HFF-Myc (cell line): Measurements from ENCODE around the gene CDK11A.
"Not testable (repeated sequence)": the region's sequence is repeated elsewhere in the genome, so short reads cannot be mapped to it uniquely, and the experiment has no call there.

Source experiments
- DNase-seq: peaks from one replicate; pipeline ENCODE4 v3.0.0-alpha.2; 2011; ENCODE audit warnings: low read depth; ENCODE audit errors: extremely low read depth
- H3K4me3 ChIP-seq: replicated peaks from 2 replicates; pipeline ENCODE4 v1.5.1; 2011; ENCODE audit warnings: low read depth, mild to moderate bottlenecking, control low read depth, low read length
- TF ChIP-seq, protein P1 (sequence below): IDR thresholded peaks from 2 replicates; pipeline ENCODE4 v1.5.1; 2012; ENCODE audit warnings: mild to moderate bottlenecking, low read depth, low read length, control low read depth; ENCODE audit errors: missing control alignments

The CDK11A gene

DNA sequence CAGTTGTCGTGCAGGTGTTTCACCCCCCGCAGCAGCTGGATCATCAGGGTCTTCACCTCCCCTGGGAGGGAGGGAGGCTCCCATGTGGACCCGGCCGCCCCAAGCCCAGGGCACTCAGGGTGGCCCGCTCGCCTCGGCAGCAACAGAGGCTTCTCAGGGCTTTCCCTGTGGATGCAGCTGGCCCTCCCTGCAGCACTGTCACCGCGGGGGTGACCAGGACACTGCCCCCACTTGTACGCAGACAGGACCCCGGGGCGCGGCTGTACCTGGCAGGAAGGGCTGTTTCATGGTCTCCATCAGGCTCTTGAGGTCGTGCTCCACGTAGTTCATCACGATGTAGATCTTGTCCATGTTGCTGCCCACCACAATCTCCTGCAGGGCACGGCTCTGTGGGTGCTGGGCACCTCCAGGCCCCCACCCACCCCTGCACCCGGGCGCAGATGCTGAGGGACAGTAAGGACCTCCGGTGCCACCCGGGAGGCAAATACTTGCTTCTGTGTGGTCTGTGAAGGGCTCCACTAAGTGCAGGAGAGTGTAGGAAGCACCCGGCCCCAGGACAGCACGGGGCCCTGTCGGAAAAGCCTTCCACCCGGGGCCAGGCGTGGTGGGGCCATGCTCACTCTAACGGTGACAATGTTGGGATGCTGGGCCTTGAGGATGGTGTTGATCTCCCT is 19.7 kb downstream of the CDK11A start:
- H3K4me3 ChIP-seq, DNase-seq: not testable (repeated sequence)

DNA sequence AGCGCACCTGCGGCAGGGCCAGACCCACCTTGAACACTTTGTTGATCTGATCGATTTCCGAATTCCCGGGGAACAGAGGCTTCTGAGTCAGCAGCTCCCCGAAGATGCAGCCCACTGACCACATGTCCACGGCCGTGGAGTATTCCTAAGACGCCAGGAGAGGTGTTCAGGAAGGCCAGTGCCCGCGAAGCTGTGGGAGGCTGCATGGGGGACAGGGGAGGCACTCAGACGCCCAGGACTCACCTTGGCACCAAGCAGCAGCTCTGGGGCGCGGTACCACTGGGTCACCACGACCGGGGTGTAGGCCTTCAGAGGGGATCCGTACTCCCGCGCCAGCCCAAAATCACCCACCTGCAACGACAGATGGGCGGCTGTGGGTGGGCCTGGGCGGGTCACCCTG is 20.4 kb downstream of the CDK11A start:
- H3K4me3 ChIP-seq: no peak overlapping the region
- TF ChIP-seq, protein P1, sequence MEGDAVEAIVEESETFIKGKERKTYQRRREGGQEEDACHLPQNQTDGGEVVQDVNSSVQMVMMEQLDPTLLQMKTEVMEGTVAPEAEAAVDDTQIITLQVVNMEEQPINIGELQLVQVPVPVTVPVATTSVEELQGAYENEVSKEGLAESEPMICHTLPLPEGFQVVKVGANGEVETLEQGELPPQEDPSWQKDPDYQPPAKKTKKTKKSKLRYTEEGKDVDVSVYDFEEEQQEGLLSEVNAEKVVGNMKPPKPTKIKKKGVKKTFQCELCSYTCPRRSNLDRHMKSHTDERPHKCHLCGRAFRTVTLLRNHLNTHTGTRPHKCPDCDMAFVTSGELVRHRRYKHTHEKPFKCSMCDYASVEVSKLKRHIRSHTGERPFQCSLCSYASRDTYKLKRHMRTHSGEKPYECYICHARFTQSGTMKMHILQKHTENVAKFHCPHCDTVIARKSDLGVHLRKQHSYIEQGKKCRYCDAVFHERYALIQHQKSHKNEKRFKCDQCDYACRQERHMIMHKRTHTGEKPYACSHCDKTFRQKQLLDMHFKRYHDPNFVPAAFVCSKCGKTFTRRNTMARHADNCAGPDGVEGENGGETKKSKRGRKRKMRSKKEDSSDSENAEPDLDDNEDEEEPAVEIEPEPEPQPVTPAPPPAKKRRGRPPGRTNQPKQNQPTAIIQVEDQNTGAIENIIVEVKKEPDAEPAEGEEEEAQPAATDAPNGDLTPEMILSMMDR: no peak
- no peak for DNase-seq

DNA sequence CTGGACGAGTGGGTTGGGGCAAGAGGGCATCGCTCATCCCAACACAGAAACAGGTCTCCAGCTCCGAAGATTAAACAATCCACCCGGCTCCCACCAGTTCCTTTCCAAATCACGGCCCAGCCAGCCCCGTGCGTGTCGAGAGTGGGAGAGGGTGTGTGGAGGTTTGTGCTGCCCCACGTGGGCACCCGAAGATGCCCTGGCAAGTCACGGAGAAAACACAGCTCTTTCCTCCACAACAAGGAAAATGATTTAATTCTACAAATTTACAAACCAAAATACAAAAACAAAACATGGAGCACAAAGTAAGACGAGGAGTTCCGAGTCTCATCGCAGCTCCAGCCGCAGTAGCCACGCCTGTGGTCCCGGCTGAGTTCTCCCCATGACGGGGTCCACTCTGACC is 21.7 kb downstream of the CDK11A start:
- not testable (repeated sequence) for DNase-seq, H3K4me3 ChIP-seq

DNA sequence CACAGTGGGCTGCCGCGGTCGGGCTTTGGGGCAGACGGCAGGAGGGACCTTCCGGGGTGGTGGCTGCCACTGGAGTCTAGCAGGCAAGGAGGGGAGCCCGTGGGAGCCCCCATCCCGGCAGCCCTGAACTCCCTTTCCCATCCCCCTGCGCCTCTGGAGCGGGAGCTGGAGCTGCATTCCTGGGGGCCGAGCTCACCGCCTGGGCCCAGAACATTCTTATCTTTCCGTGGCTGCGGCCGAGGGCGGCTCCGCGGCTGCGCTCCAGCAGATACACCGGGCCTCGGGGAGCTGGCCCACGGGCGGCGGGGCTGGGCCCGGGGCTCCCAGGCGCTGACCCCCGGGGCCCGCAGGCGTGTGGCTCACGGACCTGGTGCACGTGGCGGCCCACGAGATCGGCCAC is 23.6 kb downstream of the CDK11A start:
- not testable (repeated sequence) for H3K4me3 ChIP-seq, DNase-seq

DNA sequence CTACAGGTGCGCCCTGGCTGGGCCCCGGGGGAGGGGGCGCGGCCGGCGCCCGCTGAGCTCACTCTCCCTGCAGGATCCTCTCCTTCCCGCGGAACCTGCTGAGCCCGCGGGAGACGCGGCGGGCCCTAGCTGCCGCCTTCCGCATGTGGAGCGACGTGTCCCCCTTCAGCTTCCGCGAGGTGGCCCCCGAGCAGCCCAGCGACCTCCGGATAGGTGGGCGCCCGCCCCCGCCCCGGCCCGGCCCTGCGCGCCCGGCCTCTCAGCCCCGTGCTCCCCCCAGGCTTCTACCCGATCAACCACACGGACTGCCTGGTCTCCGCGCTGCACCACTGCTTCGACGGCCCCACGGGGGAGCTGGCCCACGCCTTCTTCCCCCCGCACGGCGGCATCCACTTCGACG is 24.1 kb downstream of the CDK11A start:
- H3K4me3 ChIP-seq, DNase-seq: not testable (repeated sequence)

DNA sequence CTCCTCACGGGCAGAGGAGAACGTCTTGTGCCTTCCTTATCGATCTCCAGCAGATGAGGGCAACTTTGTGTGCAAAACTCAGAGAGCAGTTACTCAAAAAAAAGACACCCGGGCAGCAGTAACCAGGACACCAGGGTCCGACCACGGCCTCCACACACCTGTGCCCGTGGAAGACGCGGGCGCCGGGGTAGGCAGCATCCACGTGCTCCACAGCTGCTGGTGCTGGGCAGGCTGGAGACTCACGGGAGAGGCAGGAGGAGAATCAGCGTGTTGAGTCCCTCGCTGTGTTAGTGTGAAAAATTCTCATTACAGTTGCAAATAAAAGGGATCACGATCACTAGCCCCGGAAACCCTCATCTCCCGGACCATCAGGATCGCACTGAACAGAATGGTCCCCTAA is 25.1 kb downstream of the CDK11A start:
- H3K4me3 ChIP-seq, DNase-seq: not testable (repeated sequence)

DNA sequence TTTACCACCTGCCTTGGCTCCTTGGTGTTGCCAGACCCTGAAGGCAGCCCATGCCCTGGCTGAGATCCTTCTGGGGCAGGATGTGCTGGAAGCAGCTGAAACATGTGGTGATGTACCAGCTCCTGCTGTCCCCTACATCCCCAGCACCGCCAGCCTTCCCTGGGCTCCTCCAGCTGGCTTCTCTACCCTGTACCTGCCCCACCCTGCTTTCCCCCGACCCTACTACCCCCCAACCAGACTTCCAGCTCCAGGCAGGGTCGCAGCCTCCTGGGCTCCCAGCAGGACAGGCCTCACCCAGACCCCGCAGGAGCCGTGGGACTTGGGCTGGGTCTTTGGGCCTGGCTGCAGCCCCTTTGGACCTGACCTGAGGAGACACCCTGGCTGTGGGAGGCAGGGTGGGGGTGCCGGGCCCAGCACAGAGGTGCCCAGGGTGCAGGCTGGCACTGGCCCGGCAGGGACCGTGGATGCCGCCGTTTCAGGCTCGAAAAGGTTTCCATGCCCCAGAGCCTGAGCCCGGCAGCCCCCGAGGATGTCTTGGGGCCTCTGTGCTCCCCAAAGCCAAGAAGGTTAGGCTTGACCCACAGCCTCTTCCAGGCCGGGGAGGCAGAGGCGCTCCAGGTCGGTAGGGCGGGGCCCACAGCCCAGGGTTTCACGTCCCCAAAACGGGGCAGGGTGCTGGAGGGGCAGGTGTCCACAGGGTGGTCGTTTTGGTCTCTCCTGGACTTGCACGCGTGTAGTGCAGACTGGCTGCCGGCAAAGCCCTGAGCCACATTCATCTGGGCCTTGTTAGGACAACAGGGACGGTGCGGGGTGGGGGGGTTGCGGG is 26.6 kb downstream of the CDK11A start:
- not testable (repeated sequence) for DNase-seq, H3K4me3 ChIP-seq

DNA sequence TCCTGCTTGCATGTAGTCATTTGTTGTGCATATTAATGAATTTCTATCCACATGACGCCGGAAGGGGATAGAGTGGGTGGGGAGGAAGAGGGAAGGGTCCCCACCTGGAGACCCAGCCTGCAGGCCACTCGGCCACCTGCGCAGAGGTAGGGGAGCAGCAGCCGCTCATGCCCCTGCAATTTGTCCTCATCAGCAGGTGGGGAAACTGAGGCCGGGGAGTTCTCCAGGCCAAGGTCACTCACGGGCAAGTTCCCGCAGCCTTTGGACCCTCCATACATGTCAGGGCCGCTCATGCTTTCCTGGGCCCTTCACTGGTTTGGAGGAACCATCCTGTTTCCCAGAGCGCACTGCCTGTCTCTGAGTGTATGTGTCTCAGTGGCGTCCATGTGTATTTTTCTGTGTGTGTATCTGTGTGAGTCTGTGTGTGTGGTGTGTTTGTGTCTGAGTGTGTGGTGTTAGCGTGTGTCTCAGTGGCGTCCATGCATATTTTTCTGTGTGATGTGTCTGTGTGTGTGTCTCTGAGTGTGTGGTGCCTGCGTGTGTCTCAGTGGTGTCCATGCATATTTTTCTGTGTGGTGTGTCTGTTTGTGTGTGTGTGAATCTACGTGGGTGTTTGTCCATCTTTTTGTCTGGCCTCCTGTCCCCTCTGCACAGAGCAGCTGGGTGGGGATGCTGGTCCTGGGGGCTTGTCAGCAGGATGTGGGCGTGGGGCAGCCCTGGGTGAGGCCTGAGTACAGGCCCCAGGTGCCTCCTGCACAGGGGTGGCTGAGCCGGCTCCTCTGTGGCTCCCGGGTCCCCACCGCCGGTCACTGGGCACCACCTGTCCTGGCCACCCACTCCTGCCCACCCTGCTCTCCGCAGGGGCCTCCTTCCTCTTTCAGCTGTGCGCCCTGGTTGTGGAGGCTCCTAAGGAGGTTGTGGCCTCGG is 27.5 kb downstream of the CDK11A start:
- not testable (repeated sequence) for DNase-seq, H3K4me3 ChIP-seq

DNA sequence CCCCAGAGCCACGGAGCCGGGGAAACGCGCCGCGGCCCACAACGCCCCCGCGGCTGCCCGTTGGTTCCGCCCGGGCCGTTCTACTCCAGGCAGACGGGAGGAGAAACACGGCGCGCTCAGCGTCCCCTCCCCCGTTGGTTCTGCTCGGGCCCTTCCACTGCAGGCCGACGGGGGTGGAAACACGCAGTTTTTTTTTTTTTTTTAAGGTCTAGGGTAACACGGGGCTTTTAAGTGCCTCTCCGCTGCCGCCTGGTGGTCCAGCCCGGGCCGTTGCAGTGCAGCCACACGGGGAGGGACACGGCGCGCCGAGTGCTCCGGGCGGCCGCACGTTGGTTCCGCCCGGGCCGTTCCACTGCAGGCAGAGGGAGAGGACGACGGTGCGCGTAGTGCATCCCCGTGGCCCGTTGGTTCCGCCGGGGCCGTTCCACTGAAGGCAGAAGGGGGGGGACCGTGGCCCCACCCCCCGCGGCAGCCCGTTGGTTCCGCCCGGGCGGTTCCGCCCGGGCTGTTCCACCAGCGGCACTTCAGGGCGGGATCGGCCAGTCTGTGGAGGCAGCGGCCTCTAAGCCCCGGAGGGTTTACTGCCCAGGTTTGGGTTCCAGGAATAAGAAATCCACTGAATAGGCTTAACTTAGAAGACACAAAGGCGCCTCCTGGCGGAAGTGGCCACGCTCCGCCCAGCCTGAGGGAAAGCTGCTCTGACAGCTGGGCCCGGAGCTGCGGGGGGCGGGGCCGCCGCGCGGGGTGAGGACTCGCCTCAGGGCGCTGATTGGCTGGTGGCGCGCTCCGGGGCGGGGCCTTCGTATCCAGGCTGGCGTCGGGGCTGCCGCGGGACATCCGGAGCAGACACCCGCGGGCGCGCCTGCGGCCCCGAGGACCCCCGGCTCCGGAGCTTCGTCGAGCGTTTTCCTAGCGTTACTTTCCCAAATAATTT is 31.2 kb downstream of the CDK11A start, which contains the start of gene SLC35E2B:
Gene SLC35E2B, minus strand, starts transcription at position 82 of the 934 bp plus-strand sequence. CDS start 16,096 bp downstream, outside the sequence.
- peak; percentile 77 for DNase-seq
- H3K4me3 ChIP-seq: peak within 1 kb of the TSS; percentile 51

DNA sequence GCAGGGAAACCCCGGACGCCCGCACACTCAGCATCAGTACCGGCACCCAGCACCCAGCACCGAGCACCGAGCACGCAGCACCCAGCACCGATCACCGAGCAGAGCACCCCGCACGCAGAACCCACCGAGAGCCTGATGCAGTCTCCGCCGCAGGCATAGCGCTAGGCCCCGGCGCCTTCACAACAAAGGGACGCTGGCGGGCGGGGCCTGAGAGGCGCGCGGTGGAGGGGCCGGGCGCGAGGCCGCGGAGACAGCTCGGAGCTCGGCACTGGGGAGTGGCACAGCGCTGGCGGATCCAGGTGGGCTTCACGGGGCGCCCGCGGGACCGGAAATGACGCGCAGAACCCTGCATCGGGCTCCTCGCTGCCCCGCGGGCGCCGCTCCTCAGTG is 31.8 kb downstream of the CDK11A start:
- not testable (repeated sequence) for DNase-seq
- H3K4me3 ChIP-seq: peak overlapping the region; percentile 51

DNA sequence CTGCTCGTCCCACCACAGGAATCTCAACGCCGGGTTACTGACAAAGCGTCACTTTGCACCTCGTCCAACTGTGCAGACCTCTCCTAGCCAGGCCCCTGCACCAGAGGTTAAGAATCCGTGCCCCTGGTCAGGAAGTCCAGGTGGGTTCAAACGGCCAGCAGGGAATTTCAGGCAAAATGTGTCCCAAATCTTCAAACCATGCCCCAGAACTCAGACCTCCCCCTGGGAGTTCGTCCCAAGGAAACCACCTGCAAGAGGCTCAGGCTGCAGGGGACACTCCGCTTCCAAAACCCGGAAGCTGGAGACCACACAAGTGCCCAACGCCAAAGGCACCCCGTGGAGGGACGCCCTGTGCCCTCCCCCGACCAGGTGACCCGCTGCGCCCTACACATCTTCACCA is 32.7 kb downstream of the CDK11A start:
- peak overlapping the region; percentile 37 for H3K4me3 ChIP-seq
- DNase-seq: not testable (repeated sequence)

DNA sequence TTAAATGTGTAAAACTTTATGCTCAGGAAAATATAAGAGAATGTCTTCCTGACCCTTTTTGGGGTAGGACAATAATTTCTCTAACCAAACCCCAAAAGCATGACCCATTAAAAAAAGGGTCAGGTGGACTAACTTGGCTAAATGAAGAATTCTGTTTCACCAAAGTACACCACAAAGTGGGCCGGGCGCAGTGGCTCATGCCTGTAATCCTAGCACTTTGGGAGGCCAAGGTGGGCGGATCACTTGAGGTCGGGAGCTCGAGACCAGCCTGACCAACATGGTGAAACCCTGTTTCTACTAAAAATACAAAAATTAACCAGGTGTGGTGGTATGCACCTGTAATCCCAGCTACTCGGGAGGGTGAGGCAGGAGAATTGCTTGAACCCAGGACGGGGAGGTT is 34.6 kb downstream of the CDK11A start:
- not testable (repeated sequence) for H3K4me3 ChIP-seq, DNase-seq
